HG02981 (cell line): ENCODE measurements around the gene WDR70.
"Not testable (repeated sequence)": the region's sequence is repeated elsewhere in the genome, so short reads cannot be mapped to it uniquely, and the experiment has no call there.

Experiments
- ATAC-seq: cut with Tn5 transposase; IDR thresholded peaks from one replicate; pipeline ENCODE4 v1.9.1; 2021; ENCODE audit warnings: mild to moderate bottlenecking, moderate library complexity; ENCODE audit not compliant: unreplicated experiment

WDR70 gene

DNA sequence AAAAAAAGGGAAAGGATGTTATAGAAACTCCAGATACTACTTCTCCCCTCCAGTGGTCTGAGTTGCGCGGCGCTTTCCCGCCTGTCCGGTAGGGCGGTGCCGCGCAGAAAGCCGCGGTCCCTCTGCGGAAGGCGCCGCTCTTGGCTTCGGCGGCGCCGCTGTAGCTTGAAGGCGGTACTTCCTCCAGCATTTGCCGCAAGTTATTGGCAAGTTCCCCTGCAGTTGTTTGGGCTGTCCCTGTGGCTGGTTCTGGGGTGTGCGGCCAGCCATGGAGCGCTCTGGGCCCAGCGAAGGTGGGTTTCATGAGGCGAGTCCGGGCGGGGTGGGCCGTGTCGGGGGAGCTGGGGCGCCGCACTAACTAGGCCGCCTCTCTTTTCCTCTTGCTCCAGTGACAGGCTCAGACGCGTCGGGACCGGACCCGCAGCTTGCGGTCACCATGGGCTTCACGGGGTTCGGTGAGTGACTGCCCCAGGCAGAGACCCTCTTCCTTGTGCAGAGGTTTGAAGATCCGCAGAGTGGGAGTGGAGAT, at the start of gene WDR70:
Gene WDR70, plus strand, starts transcription at position 219 of the 529 bp plus-strand sequence. Its CDS starts 50 bp downstream, at position 269.
- peak; percentile 95 for ATAC-seq

- not testable (repeated sequence) for ATAC-seq
These were observed 44.4 kb upstream of the WDR70 start for GRCh38 chr5:37334754-37335153.

DNA sequence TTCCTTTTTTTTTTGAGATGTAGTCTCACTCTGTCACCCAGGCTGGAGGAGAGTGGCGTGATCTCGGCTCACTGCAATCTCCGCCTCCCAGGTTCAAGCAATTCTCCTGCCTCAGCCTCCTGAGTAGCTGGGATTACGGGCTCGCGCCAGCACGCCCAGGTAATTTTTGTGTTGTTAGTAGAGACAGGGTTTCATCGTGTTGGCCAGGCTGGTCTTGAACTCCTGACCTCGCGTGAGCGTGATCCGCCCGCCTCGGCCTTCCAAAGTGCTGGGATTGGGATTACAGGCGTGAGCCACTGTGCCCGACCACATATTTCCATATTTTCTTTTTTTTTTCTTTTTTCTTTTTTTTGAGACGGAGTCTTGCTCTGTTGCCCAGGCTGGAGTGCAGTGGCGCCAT, 36.4 kb upstream of the WDR70 start:
- not testable (repeated sequence) for ATAC-seq

DNA sequence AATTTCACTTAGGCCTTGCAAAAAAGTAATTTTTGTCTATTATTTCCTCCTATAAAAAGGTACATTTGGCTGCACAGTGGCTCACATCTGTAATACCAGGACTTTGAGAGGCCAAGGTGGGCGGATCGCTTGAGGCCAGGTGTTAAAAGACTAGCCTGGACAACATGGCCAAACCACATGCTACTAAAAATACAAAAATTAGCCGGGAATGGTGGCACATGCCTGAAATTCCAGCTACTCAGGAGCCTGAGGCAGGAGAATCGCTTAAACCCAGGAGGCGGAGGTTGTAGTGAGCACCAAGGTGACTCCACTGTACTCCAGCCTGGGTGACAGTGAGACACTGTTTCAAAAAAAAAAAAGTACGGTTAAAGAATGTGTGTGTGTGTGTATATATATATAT, 24.0 kb upstream of the WDR70 start:
- no peak for ATAC-seq

GRCh38 chr5:37370550-37370863, 8.6 kb upstream of the WDR70 start:
- no peak for ATAC-seq

- ATAC-seq: peak; percentile 91
These were observed 8.0 kb upstream of the WDR70 start, which contains the start of gene NUP155 for GRCh38 chr5:37370864-37371726. Gene NUP155, minus strand, starts transcription at chr5:37371106. Its CDS starts 129 bp downstream, at chr5:37370977.

- no peak for ATAC-seq
These were observed 4.0 kb upstream of the WDR70 start for GRCh38 chr5:37375091-37375490.

- not testable (repeated sequence) for ATAC-seq
These were observed 1.1 kb upstream of the WDR70 start for GRCh38 chr5:37378066-37378465.

- ATAC-seq: no peak
These were observed 12.5 kb downstream of the WDR70 start for GRCh38 chr5:37391591-37391990.

- no peak for ATAC-seq
These were observed 17.2 kb downstream of the WDR70 start for GRCh38 chr5:37396352-37396751.

GRCh38 chr5:37400501-37400900, 21.4 kb downstream of the WDR70 start:
- no peak for ATAC-seq

DNA sequence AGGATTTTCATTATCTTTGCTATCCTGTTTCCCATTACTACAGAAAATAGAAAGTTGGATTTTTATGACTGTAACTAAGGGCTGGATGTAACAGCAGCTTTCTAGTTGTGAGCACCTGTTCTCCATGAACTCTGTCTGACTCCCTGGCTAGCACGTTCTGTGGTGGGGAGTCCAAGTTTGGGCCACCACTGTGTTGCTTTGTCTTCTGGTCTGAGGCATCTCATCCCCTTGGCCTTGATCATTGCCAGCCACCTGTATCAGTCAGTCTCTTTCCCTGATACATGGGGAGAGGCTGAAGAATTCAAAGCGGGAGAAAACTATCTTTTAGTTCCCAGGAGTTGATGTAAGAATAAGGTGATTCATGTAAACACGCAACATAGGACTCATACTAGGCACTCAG, 33.4 kb downstream of the WDR70 start:
- peak; percentile 10 for ATAC-seq

- not testable (repeated sequence) for ATAC-seq
These were observed 36.3 kb downstream of the WDR70 start for GRCh38 chr5:37415456-37415855.

GRCh38 chr5:37417347-37417746, 38.2 kb downstream of the WDR70 start:
- no peak for ATAC-seq

DNA sequence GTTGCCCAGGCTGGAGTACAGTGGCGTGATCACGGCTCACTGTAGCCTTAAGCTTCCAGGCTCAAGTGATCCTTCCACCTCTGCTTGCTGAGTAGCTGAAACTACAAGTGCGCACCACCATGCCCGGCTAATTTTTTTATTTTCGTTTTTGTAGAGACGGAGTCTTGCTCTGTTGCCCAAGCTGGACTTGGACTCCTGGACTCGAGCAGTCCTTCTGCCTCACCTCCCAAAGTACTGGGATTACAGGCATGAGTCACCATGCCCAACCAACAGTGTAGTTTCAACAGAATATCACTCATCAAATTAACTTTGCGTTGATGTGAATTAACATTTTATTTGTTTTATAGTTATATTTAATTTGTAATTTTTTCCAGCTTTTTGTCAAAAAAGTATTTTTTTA, 45.3 kb downstream of the WDR70 start:
- no peak for ATAC-seq

GRCh38 chr5:37428044-37428443, 48.9 kb downstream of the WDR70 start:
- ATAC-seq: no peak

GRCh38 chr5:37435261-37435660, 56.1 kb downstream of the WDR70 start:
- no peak for ATAC-seq

DNA sequence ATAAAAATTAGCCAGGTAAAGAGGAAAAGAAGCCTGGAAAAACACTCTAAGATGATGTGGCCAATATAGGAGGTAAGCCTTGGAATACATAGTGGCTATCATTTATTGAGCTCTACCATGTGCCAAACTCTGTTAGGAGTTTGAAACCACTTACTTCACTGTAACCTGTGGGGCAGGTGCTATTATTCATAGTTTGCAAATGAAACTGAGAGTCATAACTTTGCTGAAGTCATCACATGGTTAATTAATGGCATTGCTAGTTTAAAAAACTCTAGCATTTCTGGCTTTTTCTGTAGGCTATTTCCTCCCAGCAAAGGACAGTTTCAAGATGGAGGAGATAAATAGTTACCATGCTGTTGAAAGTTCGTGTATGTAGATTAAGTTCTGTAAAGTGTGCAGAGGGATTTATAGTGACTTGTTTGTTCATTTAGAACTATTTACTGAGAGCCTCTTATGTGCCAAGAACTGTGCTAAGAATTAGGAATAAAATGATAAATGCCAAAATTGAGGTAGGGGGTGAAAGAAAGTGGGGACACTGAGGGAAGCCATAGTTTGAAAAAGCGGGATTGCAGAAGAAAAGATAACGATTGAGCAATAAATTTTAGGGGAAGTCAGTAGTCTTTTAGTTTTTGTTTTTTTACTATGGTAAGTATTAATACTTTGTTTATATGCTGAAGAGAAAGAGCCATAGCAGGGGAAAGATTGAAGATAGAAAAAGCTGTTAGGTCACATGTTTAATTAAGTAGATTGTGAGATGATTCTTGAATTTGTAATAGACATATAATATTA, 57.2 kb downstream of the WDR70 start:
- peak; percentile 74 for ATAC-seq

- no peak for ATAC-seq
These were observed 58.6 kb downstream of the WDR70 start for GRCh38 chr5:37437711-37438110.

DNA sequence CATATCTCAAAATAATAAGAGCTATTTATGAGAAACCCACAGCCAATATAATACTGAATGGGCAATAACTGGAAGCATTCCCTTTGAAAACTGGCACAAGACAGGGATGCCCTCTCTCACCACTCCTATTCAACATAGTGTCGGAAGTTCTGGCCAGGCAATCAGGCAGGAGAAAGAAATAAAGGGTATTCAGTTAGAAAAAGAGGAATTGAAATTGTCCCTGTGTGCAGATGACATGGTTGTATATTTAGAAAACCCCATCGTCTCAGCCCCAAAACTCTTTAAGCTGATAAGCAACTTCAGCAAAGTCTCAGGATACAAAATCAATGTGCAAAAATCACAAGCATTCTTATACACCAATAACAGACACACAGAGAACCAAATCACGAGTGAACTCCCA, 66.7 kb downstream of the WDR70 start:
- not testable (repeated sequence) for ATAC-seq

- no peak for ATAC-seq
These were observed 69.8 kb downstream of the WDR70 start for GRCh38 chr5:37448941-37449340.

DNA sequence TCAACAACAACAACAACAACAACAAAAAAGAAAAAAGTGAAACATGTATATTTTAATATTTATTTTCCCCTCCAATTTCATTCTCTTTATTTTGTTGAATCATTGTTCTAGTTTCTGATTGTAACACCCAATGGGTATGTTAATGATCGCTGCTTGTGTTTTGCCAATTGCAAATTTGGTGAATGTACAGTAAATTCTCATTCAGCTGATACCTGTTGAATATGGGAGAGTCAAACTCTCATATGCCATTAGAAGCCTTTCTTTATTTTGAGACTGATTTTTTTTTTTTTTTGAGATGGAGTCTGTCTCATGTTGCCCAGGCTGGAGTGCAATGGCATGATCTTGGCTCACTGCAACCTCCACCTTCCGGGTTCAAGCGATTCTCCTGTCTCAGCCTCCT, 72.9 kb downstream of the WDR70 start:
- ATAC-seq: not testable (repeated sequence)
